Measurements from ENCODE around the gene DPY19L3. TPM values are rescaled to one million over a fixed set of nuclear protein-coding genes. Genes with fewer than 3 reads are reported as not detected.
A peak's percentile ranks its signal among the peaks of the same experiment; 100 is the strongest.
"Not testable (repeated sequence)": the region's sequence is repeated elsewhere in the genome, so short reads cannot be mapped to it uniquely, and the experiment has no call there.

The DPY19L3 gene
- total RNA-seq, 1 experiment from 2014 or later = 11.4 TPM

GRCh38 chr19:32437096-32437495 is 31.5 kb downstream of the DPY19L3 start:
- DNase-seq (ENCODE audit: extremely low read depth, low read depth) = no peak

GRCh38 chr19:32438751-32439150 is 33.2 kb downstream of the DPY19L3 start:
- DNase-seq (ENCODE audit: extremely low read depth, low read depth) = no peak

- DNase-seq (ENCODE audit: extremely low read depth, low read depth) = no peak
Measured at GRCh38 chr19:32442650-32443049, 37.1 kb downstream of the DPY19L3 start.

GRCh38 chr19:32447534-32447933 is 42.0 kb downstream of the DPY19L3 start:
- DNase-seq (ENCODE audit: extremely low read depth, low read depth) = not testable (repeated sequence)

- no peak for DNase-seq (ENCODE audit: extremely low read depth, low read depth)
Measured at GRCh38 chr19:32448026-32448425, 42.5 kb downstream of the DPY19L3 start.

- DNase-seq (ENCODE audit: extremely low read depth, low read depth) = no peak
Measured at GRCh38 chr19:32450217-32450616, 44.6 kb downstream of the DPY19L3 start.

GRCh38 chr19:32453736-32454135 is 48.2 kb downstream of the DPY19L3 start:
- DNase-seq (ENCODE audit: extremely low read depth, low read depth) = no peak

GRCh38 chr19:32456406-32456805 is 50.8 kb downstream of the DPY19L3 start:
- no peak for DNase-seq (ENCODE audit: extremely low read depth, low read depth)

GRCh38 chr19:32457571-32458158 is 52.1 kb downstream of the DPY19L3 start:
- no peak for DNase-seq (ENCODE audit: extremely low read depth, low read depth)

- DNase-seq (ENCODE audit: extremely low read depth, low read depth) = no peak
Measured at GRCh38 chr19:32458500-32459123, 53.0 kb downstream of the DPY19L3 start.

- DNase-seq (ENCODE audit: extremely low read depth, low read depth) = no peak
Measured at GRCh38 chr19:32459204-32459865, 53.8 kb downstream of the DPY19L3 start.

GRCh38 chr19:32460476-32460875 is 54.9 kb downstream of the DPY19L3 start:
- no peak for DNase-seq (ENCODE audit: extremely low read depth, low read depth)

GRCh38 chr19:32464279-32464678 is 58.7 kb downstream of the DPY19L3 start:
- peak; percentile 6 for DNase-seq (ENCODE audit: extremely low read depth, low read depth)

GRCh38 chr19:32465176-32465575 is 59.6 kb downstream of the DPY19L3 start:
- DNase-seq (ENCODE audit: extremely low read depth, low read depth) = no peak

- DNase-seq (ENCODE audit: extremely low read depth, low read depth) = no peak
Measured at GRCh38 chr19:32469795-32470194, 64.2 kb downstream of the DPY19L3 start.

GRCh38 chr19:32471095-32471494 is 65.5 kb downstream of the DPY19L3 start:
- no peak for DNase-seq (ENCODE audit: extremely low read depth, low read depth)

- no peak for DNase-seq (ENCODE audit: extremely low read depth, low read depth)
Measured at GRCh38 chr19:32471811-32472210, 66.2 kb downstream of the DPY19L3 start.

- no peak for DNase-seq (ENCODE audit: extremely low read depth, low read depth)
Measured at GRCh38 chr19:32475141-32476031, 69.8 kb downstream of the DPY19L3 start.

- no peak for DNase-seq (ENCODE audit: extremely low read depth, low read depth)
Measured at GRCh38 chr19:32476032-32476350, 70.4 kb downstream of the DPY19L3 start.

GRCh38 chr19:32480321-32480720 is 74.8 kb downstream of the DPY19L3 start:
- no peak for DNase-seq (ENCODE audit: extremely low read depth, low read depth)

- no peak for DNase-seq (ENCODE audit: extremely low read depth, low read depth)
Measured at GRCh38 chr19:32483574-32483973, 78.0 kb downstream of the DPY19L3 start.
